Esophagus muscularis mucosa (tissue), 4 donors: ENCODE measurements around the gene NFAT5. TPM values are rescaled to one million over a fixed set of nuclear protein-coding genes. Genes with fewer than 3 reads are reported as not detected.
"Not testable (repeated sequence)": the region's sequence is repeated elsewhere in the genome, so short reads cannot be mapped to it uniquely, and the experiment has no call there.

ENCODE experiments used
- DNase-seq: peaks from one replicate; pipeline ENCODE4 v3.0.0-alpha.2; 2017; ENCODE audit errors: extremely low spot score
- H3K27ac ChIP-seq, 4 donors: fragments of 200-600 bp; sonication (generic); replicated peaks in 1 of 4; 1 replicate in 3 of 4; 2 replicates in 1 of 4; pipeline ENCODE4 v1.5.1; 2016 to 2019; ENCODE audit warnings: mild to moderate bottlenecking in 1 of 4
- H3K27me3 ChIP-seq, 4 donors: fragments of 200-600 bp; sonication (generic); one replicate each; pipeline versions ENCODE4 v1.5.1 to v1.6.0; 2016 to 2019
- H3K36me3 ChIP-seq, 4 donors: fragments of 200-600 bp; sonication (generic); one replicate each; pipeline ENCODE4 v1.5.1; 2016 to 2019
- H3K4me1 ChIP-seq, 4 donors: fragments of 200-600 bp; sonication (generic); one replicate each; pipeline ENCODE4 v1.5.1; 2016 to 2019
- H3K4me3 ChIP-seq, 4 donors: fragments of 200-600 bp; sonication (generic); 1 replicate in 2 of 4; 2 replicates in 2 of 4; pipeline ENCODE4 v1.5.1; 2016 to 2019; ENCODE audit warnings: mild to moderate bottlenecking in 4 of 4, moderate library complexity in 1 of 4
- H3K9me3 ChIP-seq, 4 donors: fragments of 200-600 bp; sonication (generic); 1 replicate in 3 of 4; 2 replicates in 1 of 4; pipeline ENCODE4 v1.5.1; 2016 to 2019
- CTCF ChIP-seq, 3 experiments: fragments of 200-600 bp in 2 of 3; fragments of 450-650 bp in 1 of 3; sonication (generic) in 2 of 3; IDR thresholded peaks; one replicate each; pipeline ENCODE4 v1.5.1; 2017 to 2019; ENCODE audit warnings: antibody characterized with exemption in 3 of 3, mild to moderate bottlenecking in 2 of 3, moderate library complexity in 1 of 3
- EP300 ChIP-seq: sonication (generic); formaldehyde crosslinking; IDR thresholded peaks from one replicate; pipeline ENCODE4 v1.6.1; 2017; ENCODE audit warnings: antibody characterized with exemption
- POLR2A ChIP-seq: fragments of 450-650 bp; IDR thresholded peaks from one replicate; pipeline ENCODE4 v1.6.1; 2017; ENCODE audit warnings: antibody characterized with exemption, moderate library complexity, mild to moderate bottlenecking, low read depth
- POLR2AphosphoS5 ChIP-seq, 2 donors: sonication (generic); formaldehyde crosslinking; IDR thresholded peaks; one replicate each; pipeline ENCODE4 v1.6.1; 2017; ENCODE audit warnings: antibody characterized with exemption in 2 of 2
- WGBS: methylation state at CpG from one replicate; pipeline ENCODE4 v1.1.5; 2018; 5-methylcytosine and 5-hydroxymethylcytosine counted together
- intact Hi-C: fragments of 100-400 bp; cut with DNase I; formaldehyde crosslinking; loops from one replicate; pipeline ENCODE4 v1.15.1; 2023
- total RNA-seq, 4 donors: library from RNA; depleted of rRNA; stranded (reverse); fragments of >200 nt; gene quantifications; one replicate each; pipeline versions ENCODE4 v1.1.0 to v1.2.1, GENCODE V29; 2016

The NFAT5 gene
- total RNA-seq, 4 donors from 2014 or later, result 47.1 to 68.4 (median 59.6) TPM

GRCh38 chr16:69724981-69725479, 159.3 kb downstream of the NFAT5 start:
- TF ChIP-seq EP300 (no peak), POLR2A (no peak), CTCF (IDR thresholded peaks at IDR 0.05) (no peak), POLR2AphosphoS5 (IDR thresholded peaks at IDR 0.05) (no peak)
- intact Hi-C loops, result no loop called here
- Histone ChIP-seq H3K27ac (peak overlapping the region; percentile 78 to 85 (median 82)), H3K9me3 (no peaks in the 10 kb centered on the region), H3K4me1 (peaks cover 17 to 67% (median 38%) of the 10 kb centered on the region in 4 donors), H3K27me3 (no peaks in the 10 kb centered on the region), H3K36me3 (peaks cover 0 to under 1% (median 0%) of the 10 kb centered on the region in 4 donors), H3K4me3 (peak overlapping the region in 3 of 4 donors; percentile 60 to 72 (median 62))
- 63% methylated on average over 6 of the region's 6 CpGs for WGBS
- DNase-seq, result no peak

DNA sequence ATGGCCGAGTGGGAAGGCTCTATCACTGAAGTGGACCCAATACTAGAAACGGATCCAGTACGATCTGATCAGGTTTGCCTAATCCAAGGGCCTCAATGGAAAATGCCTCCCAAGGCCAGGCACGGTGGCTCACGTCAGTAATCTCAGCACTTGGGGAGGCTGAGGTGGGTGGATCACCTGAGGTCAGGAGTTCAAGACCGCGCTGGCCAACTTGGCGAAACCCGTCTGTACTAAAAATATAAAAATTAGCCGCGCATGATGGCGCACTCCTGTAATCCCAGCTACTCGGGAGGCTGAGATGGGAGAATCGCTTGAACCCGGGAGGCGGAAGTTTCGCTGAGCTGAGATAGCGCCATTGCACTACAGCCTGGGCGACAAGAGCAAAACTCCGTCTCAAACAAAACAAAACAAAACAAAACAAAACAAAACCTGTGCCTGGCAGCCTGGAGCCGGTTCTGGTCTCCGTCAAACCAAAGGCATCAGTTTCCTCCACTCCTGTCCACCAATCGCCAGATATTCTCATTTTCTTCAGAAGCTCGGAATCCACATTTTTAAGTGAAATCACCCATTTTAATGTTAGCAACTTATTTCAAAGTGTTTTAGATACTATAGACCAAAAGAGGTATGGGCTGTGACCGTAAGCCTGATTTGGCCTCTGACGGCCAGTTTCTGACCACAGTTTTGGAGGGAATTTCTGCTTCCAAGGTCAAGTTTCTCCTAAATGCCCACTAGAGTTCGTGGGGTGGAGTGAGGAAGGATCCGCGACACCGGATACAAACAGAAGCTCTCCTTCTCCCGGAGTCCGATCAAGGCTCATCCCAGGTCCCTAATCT, 159.9 kb downstream of the NFAT5 start:
- Histone ChIP-seq H3K9me3 (no peaks in the 10 kb centered on the region), H3K27me3 (no peaks in the 10 kb centered on the region), H3K27ac (peak overlapping the region; percentile 78 to 85 (median 82)), H3K4me3 (peak overlapping the region; percentile 57 to 72 (median 61)), H3K4me1 (peaks cover 17 to 67% (median 38%) of the 10 kb centered on the region in 4 donors), H3K36me3 (no peaks in the 10 kb centered on the region)
- intact Hi-C loops, result no loop called here
- 75% methylated on average over 31 of the region's 32 CpGs for WGBS
- DNase-seq, result no peak
- TF ChIP-seq POLR2AphosphoS5 (IDR thresholded peaks at IDR 0.05) (no peak), POLR2A (no peak), CTCF (IDR thresholded peaks at IDR 0.05) (no peak)

DNA sequence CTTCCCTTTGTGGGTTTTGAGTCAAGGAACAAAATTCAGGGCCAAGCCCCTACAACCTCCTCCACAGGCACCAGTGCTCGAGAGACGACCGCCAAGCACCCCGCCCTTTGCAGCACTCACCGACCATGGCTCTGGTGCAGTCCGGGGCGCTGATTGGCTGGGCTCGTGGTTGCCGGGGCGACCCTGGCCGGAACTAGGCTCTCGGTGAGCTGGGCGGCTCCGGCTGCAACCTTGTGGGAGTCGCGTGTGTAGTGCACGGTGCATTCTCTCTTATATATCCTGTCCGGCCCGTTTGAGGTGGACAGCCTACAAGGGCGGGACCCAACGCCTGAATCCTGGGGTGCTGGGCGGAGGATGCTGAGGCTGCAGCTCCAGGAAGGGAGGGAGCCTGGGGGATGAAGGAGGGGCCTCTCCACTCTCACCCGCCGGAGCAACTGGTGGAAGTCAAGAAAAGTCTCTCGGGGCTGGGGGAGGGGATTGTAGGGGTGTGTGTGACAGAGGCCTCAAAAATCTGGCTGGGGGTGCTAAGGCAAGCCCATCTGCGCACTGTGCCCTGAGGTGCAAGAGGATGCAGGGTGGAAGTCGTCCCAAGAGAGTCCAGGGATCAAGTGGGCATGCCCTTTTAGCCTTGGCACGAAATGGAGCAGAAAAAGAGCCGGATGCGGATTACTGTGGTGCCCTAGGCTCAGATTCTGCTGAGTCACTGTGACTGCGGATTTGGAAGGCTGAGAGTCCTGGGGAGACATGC, 160.7 kb downstream of the NFAT5 start, which contains the start of gene NQO1:
Gene NQO1, minus strand, starts transcription at position 248 of the 748 bp plus-strand sequence. Its CDS starts 121 bp downstream, at position 127.
- DNase-seq, result peak; percentile 99
- TF ChIP-seq POLR2A (no peak), POLR2AphosphoS5 (IDR thresholded peaks at IDR 0.05) (peak; percentile 73 to 88)
- WGBS, result 1% methylated on average over 17 of the region's 31 CpGs
- intact Hi-C loops, result no loop called here
- peak within 1 kb of the TSS; percentile 78 to 85 (median 82) for H3K27ac ChIP-seq
- peak within 1 kb of the TSS; percentile 57 to 72 (median 61) for H3K4me3 ChIP-seq
- H3K27me3 ChIP-seq, result no peaks in the 10 kb centered on the region
- no peaks in the 10 kb centered on the region for H3K9me3 ChIP-seq
- H3K36me3 ChIP-seq, result no peaks in the 10 kb centered on the region
- H3K4me1 ChIP-seq, result peaks cover 17 to 67% (median 38%) of the 10 kb centered on the region in 4 donors

- DNase-seq, result no peak
- intact Hi-C loops, result no loop called here
- no peaks in the 10 kb centered on the region for H3K27me3 ChIP-seq
- peak overlapping the region in 1 of 4 donors; percentile 62 for H3K4me3 ChIP-seq
- H3K27ac ChIP-seq, result peak overlapping the region; percentile 78 to 85 (median 82)
- TF ChIP-seq POLR2A (no peak), CTCF (IDR thresholded peaks at IDR 0.05) (no peak), POLR2AphosphoS5 (IDR thresholded peaks at IDR 0.05) (no peak), EP300 (no peak)
- H3K36me3 ChIP-seq, result no peaks in the 10 kb centered on the region
- no peaks in the 10 kb centered on the region for H3K9me3 ChIP-seq
- H3K4me1 ChIP-seq, result peaks cover 17 to 60% (median 38%) of the 10 kb centered on the region in 4 donors
- 90% methylated on average over 5 of the region's 5 CpGs for WGBS
Observed at GRCh38 chr16:69727916-69728270, 162.1 kb downstream of the NFAT5 start.

DNA sequence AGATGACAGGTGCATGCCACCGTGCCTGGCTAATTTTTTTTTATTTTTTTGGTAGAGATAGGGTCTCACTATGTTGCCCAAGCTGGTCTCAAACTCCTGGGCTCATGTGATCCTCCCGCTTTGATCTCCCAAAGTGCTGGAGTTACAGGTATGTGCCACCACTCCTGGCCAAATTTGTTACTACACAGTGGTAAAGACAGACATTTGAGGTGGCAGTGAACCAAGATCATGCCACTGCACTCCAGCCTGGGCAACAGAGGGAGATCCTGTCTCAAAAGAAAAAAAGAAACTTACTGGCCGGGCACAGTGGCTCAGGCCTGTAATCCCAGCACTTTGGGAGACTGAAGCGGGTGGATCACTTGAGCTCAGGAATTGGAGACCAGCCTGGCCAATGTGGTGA, 163.3 kb downstream of the NFAT5 start:
- H3K4me3 ChIP-seq, H3K9me3 ChIP-seq, intact Hi-C loops, H3K36me3 ChIP-seq, DNase-seq, H3K27me3 ChIP-seq, H3K27ac ChIP-seq: not testable (repeated sequence)
- peaks cover 17 to 50% (median 38%) of the 10 kb centered on the region in 4 donors for H3K4me1 ChIP-seq
- WGBS, result 94% methylated on average over 4 of the region's 4 CpGs

DNA sequence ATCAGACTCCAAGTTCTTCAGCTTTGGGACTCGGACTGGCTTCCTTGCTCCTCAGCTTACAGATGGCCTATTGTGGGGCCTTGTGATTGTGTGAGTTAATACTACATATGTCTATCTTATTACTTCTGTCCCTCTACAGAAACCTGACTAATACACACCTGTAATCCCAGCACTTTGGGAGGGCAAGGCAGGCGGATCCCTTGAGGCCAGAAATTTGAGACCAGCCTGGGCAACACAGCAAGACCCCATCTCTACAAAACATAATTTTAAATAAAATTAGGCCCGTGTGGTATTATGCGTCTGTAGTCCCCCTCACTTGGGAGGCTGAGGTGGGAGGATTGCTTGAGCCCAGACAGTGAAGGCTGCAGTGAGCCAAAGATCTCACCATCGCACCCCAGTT, 165.5 kb downstream of the NFAT5 start:
- H3K9me3 ChIP-seq, intact Hi-C loops, H3K36me3 ChIP-seq, DNase-seq, H3K27ac ChIP-seq, H3K27me3 ChIP-seq, H3K4me3 ChIP-seq: not testable (repeated sequence)
- peaks cover 17 to 27% (median 19%) of the 10 kb centered on the region in 4 donors for H3K4me1 ChIP-seq
- WGBS, result 91% methylated on average over 5 of the region's 5 CpGs
